HG02610 (cell line): ENCODE results near the gene AVPR1B.

ENCODE experiments used
- ATAC-seq: cut with Tn5 transposase; IDR thresholded peaks from one replicate; pipeline ENCODE4 v1.9.1; 2021; ENCODE audit warnings: mild to moderate bottlenecking, moderate library complexity; ENCODE audit not compliant: unreplicated experiment

Gene AVPR1B, protein sequence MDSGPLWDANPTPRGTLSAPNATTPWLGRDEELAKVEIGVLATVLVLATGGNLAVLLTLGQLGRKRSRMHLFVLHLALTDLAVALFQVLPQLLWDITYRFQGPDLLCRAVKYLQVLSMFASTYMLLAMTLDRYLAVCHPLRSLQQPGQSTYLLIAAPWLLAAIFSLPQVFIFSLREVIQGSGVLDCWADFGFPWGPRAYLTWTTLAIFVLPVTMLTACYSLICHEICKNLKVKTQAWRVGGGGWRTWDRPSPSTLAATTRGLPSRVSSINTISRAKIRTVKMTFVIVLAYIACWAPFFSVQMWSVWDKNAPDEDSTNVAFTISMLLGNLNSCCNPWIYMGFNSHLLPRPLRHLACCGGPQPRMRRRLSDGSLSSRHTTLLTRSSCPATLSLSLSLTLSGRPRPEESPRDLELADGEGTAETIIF

GRCh38 chr1:206117151-206117948 is at the start of gene AVPR1B:
AVPR1B (minus strand) TSS chr1:206117388; CDS start chr1:206116890, 498 bp downstream.
- no peak for ATAC-seq

DNA sequence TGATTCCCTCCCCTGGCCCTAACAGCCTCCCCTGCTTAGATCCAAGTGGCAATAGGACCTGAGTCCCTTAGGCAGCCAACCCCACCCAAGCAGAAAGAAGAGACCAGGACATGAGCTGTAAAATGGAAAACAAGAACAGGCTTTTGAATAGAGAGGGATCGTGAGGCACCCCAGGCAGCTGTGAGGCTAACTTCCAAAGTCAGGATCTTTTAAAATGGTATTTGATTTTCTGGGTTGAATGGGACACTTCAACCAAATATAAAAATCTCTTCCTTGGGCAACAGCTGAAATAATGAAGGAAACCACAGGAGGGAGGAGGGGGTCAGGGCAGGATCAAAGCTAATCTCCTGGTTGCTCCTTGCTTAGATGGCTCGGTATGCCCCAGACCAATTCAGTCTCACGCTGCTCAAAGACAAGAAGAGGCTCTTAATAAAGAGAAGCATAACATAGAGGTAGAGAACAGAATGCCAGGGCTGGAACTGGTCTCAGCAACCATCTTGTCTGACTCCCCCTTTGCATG is 28.6 kb upstream of the AVPR1B start:
- ATAC-seq = no peak

DNA sequence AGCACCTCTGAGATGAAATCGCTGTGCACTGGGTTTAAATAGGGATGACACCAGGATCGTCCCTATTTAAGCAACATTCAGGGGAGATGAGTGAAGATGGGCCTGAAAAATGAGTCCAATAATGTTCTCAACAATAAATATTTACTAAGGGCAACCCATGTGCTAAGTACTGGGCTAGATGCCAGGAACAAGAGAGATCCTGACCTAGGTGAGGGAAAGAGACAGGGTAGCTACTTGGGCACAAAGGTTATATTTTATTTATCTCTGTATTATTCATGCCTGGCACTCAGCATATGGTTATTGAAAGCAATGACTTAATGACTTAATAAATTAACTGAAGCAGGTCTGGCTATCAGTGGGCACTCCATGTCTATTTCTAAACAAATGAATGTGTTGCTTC is 27.4 kb upstream of the AVPR1B start:
- ATAC-seq = no peak

- ATAC-seq = no peak
These were observed 26.5 kb upstream of the AVPR1B start for GRCh38 chr1:206143537-206144172.

GRCh38 chr1:206142770-206143169 is 25.6 kb upstream of the AVPR1B start:
- ATAC-seq = no peak

GRCh38 chr1:206142011-206142410 is 24.8 kb upstream of the AVPR1B start:
- ATAC-seq = no peak

DNA sequence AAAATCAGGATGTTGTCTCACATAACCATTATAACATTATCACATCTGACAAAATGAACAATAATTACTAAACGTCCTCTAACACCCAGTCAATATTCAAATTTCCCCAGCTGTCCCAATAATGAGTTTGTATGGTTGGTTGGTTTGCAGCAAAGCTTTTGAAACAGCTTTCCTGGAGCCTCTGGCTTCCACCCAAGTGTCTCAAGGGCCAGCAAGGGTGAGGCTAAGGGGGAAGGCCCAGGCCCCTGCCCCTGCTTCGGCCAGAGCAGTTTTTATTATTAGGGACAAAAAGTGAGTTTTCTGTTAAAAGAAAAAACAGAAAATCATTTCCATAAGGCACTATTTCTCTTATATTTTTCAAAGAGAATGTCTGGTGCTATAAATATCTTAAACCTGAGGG is 19.1 kb upstream of the AVPR1B start:
- ATAC-seq = no peak

GRCh38 chr1:206135248-206135647 is 18.1 kb upstream of the AVPR1B start:
- ATAC-seq = no peak

DNA sequence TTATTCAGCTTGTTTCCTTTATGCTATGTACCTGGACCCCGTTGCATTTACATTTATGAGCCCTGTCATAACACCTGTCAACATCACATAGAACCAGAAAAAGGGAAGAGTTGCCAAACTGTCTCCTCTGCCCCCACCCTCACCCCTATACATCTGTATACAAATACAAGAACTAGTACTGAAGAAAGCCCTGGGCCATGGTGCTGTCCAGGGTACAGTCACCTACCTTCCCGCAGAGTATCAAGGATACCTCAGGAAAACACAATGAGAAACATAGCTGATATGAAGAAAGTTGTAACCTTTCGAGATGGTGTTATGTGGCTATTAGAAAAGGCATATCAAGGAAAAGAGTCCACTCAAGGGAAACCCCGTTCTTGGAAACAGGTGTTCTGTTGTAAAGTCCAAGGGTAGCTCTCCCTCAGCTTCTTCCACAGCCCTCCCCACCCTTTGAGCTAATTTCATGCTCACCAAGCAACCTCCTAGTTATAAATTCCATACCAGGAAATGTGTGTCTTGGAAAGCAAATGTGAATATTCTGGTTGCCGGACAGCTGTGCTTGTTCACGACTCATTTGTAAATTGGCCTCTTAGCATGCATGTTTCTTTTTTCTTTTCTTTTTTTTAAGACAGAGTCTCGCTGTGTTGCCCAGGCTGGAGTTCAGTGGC is 16.7 kb upstream of the AVPR1B start:
- no peak for ATAC-seq

GRCh38 chr1:206131037-206131436 is 13.8 kb upstream of the AVPR1B start:
- no peak for ATAC-seq

- ATAC-seq = no peak
These were observed 11.0 kb upstream of the AVPR1B start for GRCh38 chr1:206128196-206128595.

DNA sequence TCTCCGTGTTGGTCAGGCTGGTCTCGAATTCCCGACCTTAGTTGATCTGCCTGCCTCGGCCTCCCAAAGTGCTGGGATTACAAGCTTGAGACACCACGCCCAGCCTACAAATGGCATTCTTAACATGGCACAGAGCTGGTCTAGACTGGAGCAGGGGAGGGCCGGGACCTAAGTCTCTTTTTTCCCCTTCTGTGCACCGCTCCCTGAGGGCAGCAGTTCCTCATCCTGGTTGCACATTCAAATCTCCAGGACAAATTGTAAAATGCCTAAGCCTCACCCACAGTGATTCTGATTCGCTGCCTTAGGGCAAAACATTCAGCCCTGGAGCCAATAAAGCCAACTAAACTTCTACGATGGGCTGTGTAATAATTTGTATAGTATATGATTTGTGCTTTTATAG is 10.1 kb upstream of the AVPR1B start:
- ATAC-seq = no peak

DNA sequence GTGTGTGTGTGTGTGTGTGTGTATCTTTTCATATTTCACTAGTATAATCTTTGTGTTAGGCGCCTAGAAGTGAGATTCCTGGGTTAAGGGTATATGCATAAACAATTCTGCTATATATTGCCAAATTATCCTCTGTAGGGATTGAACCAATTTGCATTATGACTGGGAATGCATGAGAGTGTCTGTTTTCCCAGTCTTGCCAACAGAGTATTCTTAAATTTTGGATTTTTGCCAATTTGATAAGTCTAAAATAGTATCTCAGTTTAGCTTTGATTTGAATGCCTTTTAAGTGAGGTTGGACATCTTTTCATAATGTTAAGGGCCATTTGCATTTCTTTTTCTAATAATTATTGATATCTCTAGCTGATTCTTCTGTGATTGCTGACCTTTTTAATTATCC is 8.2 kb upstream of the AVPR1B start:
- ATAC-seq = no peak

- ATAC-seq = no peak
These were observed 5.5 kb upstream of the AVPR1B start for GRCh38 chr1:206122686-206123085.

GRCh38 chr1:206121269-206121668 is 4.1 kb upstream of the AVPR1B start:
- ATAC-seq = no peak

DNA sequence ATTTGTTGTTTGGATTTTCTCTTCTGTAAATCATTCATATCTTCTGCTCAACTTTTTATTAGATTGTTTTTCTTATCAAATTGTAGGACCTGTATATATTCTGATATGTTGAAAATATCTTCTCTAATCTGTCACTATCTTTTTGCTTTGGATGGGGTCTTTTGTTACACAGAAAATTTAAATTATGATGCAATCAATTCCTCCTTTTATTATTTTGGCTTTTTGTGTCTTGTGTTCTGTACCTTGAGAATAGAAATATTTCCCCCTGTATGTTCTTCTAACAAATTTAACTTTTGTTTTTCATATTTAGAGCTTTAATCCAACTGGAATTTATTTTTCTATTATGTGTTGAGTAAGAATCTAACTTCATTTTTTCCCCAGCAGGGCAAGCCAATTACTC is 3.2 kb upstream of the AVPR1B start:
- no peak for ATAC-seq

- ATAC-seq = no peak
These were observed 376 bp downstream of the AVPR1B start for GRCh38 chr1:206116873-206117150.

GRCh38 chr1:206116191-206116872 is 856 bp downstream of the AVPR1B start:
- no peak for ATAC-seq

- no peak for ATAC-seq
These were observed 1.4 kb downstream of the AVPR1B start for GRCh38 chr1:206115791-206116190.
